NT2/D1 (cell line): ENCODE data around the gene CAMK2D.
A peak's percentile ranks its signal among the peaks of the same experiment; 100 is the strongest.

Source experiments
- DNase-seq: peaks from one replicate; pipeline ENCODE4 v3.0.0-alpha.2; 2011; ENCODE audit warnings: low read depth, low spot score
- H3K27me3 ChIP-seq: 2 replicates; pipeline ENCODE4 v1.6.0; 2011; ENCODE audit warnings: mild to moderate bottlenecking; ENCODE audit not compliant: insufficient read length, insufficient read depth
- H3K36me3 ChIP-seq: 2 replicates; pipeline ENCODE4 v1.6.1; 2011; ENCODE audit warnings: mild to moderate bottlenecking, low read length, mixed read lengths; ENCODE audit not compliant: insufficient read depth, insufficient read length
- H3K4me1 ChIP-seq: 2 replicates; pipeline ENCODE4 v1.5.1; 2011; ENCODE audit not compliant: insufficient read depth, insufficient read length
- H3K4me3 ChIP-seq: 2 replicates; pipeline ENCODE4 v1.5.1; 2011; ENCODE audit warnings: low read depth; ENCODE audit not compliant: insufficient read length
- H3K9ac ChIP-seq: 2 replicates; pipeline ENCODE4 v1.6.0; 2011; ENCODE audit warnings: low read depth; ENCODE audit not compliant: insufficient read length
- H3K9me3 ChIP-seq: 2 replicates; pipeline ENCODE4 v1.5.1; 2011; ENCODE audit warnings: mild to moderate bottlenecking, low read length; ENCODE audit not compliant: insufficient read depth
- SUZ12 ChIP-seq: IDR thresholded peaks from 2 replicates; pipeline ENCODE4 v1.6.1; 2011; ENCODE audit not compliant: insufficient read length, insufficient read depth; ENCODE audit errors: extremely low read depth
- YY1 ChIP-seq: IDR thresholded peaks from 2 replicates; pipeline ENCODE4 v1.6.1; 2011; ENCODE audit not compliant: insufficient read length, insufficient read depth
- ZNF274 ChIP-seq: IDR thresholded peaks from 2 replicates; pipeline ENCODE4 v1.6.1; 2011; ENCODE audit warnings: mild to moderate bottlenecking, low read depth, low read length

Gene CAMK2D

DNA sequence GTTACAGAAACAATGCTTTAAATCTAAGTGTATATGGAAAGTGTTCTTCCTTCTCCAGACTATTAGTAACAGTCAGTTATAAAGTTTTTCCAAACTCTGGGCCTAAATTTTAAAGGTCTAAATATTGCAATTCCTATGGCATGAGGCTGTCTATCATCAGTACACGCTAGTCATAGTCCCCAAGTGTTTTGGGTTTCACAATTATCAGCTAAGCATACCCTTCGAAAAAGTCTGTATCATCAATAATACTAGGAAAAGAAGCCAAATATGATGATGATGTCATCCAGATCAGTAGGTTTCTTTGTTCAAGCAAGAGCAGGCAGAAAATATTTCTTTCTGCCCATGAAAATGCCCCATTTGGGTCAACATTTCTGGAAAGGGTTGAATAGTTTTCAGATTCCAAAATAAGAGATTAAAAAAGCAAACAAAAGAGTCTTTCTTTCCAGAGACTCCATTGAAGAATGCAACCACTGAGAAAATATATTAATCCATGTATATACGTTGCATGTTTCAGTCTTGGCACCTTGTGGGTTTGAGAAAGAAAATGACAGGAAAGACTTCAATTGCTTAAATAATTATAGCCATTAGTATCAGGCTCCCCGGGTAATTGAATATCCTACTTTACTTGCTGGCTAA is 173.8 kb downstream of the CAMK2D start:
- Histone ChIP-seq H3K9me3 (no peaks in the 10 kb centered on the region), H3K27me3 (no peaks in the 10 kb centered on the region), H3K9ac (no peak overlapping the region), H3K36me3 (no peaks in the 10 kb centered on the region), H3K4me3 (no peak overlapping the region), H3K4me1 (peaks cover 2% of the 10 kb centered on the region)
- TF ChIP-seq SUZ12, result no peak
- no peak for TF ChIP-seq YY1
- TF ChIP-seq ZNF274, result no peak
- DNase-seq, result no peak

DNA sequence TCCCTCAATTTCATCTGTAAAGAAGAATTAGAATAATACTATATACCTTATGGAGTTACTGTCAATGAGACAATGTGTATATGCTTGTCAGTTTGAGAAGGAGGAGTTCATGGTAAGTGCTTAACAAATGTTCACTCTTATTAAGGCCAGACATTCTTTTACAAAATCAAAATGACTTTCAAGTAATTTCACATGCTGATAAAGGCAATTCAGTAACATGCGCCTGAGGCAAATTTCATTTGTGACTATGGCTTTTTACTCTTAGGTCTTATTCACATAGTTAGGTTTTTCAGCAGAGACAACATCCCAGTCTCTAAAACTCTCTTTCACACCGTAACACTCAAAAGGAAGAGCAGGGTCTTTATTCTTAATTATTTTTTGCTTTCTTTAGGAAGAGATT is 174.4 kb downstream of the CAMK2D start:
- TF ChIP-seq YY1 (no peak), SUZ12 (no peak), ZNF274 (no peak)
- H3K27me3 ChIP-seq, result no peaks in the 10 kb centered on the region
- no peak overlapping the region for H3K4me3 ChIP-seq
- H3K9me3 ChIP-seq, result no peaks in the 10 kb centered on the region
- no peaks in the 10 kb centered on the region for H3K36me3 ChIP-seq
- H3K4me1 ChIP-seq, result peaks cover 2% of the 10 kb centered on the region
- H3K9ac ChIP-seq, result no peak overlapping the region
- DNase-seq, result no peak

GRCh38 chr4:113586072-113586471 is 175.5 kb downstream of the CAMK2D start:
- TF ChIP-seq YY1 (no peak), SUZ12 (no peak), ZNF274 (no peak)
- no peak for DNase-seq
- Histone ChIP-seq H3K36me3 (no peaks in the 10 kb centered on the region), H3K4me3 (no peak overlapping the region), H3K9ac (no peak overlapping the region), H3K27me3 (no peaks in the 10 kb centered on the region), H3K9me3 (no peaks in the 10 kb centered on the region), H3K4me1 (peaks cover 2% of the 10 kb centered on the region)

GRCh38 chr4:113584407-113585150 is 177.0 kb downstream of the CAMK2D start:
- Histone ChIP-seq H3K36me3 (no peaks in the 10 kb centered on the region), H3K4me1 (peaks cover 2% of the 10 kb centered on the region), H3K9me3 (no peaks in the 10 kb centered on the region), H3K4me3 (no peak overlapping the region), H3K9ac (no peak overlapping the region), H3K27me3 (no peaks in the 10 kb centered on the region)
- TF ChIP-seq ZNF274 (no peak), SUZ12 (no peak), YY1 (no peak)
- peak; percentile 50 for DNase-seq

DNA sequence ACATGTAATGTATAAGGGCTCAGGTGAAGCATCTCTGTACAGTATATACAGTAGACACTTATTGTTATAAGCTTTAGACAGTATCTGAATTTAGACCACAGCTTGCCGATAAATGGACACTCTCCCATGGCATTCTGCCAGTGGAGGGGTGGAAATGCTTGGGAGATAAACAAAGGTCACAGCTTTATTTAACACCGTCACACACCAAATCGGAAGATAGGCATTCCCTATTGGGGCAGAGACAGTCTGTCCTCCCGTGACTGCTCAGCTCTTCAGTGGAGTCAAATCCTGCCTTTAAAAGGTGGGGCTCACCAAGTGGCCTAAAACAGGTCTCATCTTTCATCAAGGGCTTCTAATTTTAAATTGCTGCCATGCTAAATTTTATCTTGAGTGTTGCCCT is 178.8 kb downstream of the CAMK2D start:
- TF ChIP-seq YY1, result no peak
- TF ChIP-seq SUZ12, result no peak
- TF ChIP-seq ZNF274, result no peak

DNA sequence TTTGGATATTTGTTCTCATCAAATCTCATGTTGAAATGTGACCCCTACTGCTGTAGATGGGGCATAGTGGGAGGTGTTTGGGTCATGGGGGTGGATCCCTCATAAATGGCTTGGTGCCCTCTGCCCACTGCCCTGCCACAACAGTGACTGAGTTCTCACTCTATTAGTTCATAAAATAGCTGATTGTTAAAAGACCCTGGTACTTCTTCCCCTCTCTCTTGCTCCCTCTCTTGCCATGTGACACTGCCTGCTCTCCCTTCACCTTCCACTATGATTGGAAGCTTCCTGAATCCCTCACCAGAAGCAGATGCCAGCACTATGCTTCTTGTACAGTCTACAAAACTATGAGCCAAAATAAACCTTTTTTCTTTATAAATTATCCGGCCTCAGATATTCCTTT is 182.2 kb downstream of the CAMK2D start:
- DNase-seq, result no peak
- no peak overlapping the region for H3K9ac ChIP-seq
- H3K4me1 ChIP-seq, result no peaks in the 10 kb centered on the region
- H3K27me3 ChIP-seq, result no peaks in the 10 kb centered on the region
- no peaks in the 10 kb centered on the region for H3K36me3 ChIP-seq
- TF ChIP-seq YY1, result no peak
- TF ChIP-seq ZNF274, result no peak
- no peak for TF ChIP-seq SUZ12
- no peak overlapping the region for H3K4me3 ChIP-seq
- no peaks in the 10 kb centered on the region for H3K9me3 ChIP-seq

More for the DNA sequence above, 178.8 kb downstream of the CAMK2D start:
- Histone ChIP-seq H3K9ac (no peak overlapping the region), H3K4me3 (no peak overlapping the region), H3K27me3 (no peaks in the 10 kb centered on the region), H3K4me1 (peaks cover 2% of the 10 kb centered on the region), H3K9me3 (no peaks in the 10 kb centered on the region), H3K36me3 (no peaks in the 10 kb centered on the region)
- DNase-seq, result no peak

DNA sequence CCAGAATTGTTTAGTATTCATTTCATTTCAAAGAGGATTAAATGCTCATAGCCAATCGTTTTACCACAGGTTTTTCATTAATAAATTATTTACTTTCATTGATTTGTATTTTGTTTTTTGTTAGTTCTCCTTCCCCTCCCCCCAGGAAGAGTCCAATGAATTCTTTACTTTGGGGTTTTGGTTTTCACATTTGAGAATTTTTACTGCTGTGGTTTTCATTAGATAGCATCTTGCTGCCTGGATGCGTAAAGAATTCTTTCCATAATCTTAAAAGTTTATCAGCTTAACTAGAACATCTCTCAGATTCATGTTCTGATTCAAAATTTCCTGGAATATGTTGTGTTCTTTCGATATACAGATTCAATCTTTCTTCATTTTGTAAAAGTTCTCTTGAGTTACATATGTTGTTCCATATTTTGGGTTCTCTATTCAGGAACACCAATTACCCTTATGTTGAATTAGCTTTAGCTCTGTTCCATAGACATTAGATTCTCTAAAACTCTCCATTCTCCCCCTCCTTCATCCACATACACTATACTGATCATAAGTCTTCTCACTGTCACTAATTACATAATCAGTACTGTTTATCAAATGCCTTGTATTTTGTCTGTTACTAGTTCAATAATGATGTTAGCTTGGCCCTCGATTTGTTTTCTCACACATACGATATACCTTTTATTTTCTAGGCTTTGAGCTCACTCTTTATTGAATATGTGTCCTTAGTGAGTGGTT is 184.4 kb downstream of the CAMK2D start:
- Histone ChIP-seq H3K4me1 (no peaks in the 10 kb centered on the region), H3K9ac (no peak overlapping the region)

More for the DNA sequence above, 184.4 kb downstream of the CAMK2D start:
- H3K27me3 ChIP-seq, result no peaks in the 10 kb centered on the region
- TF ChIP-seq SUZ12, result no peak
- no peak for TF ChIP-seq YY1
- no peak for TF ChIP-seq ZNF274
- H3K36me3 ChIP-seq, result no peaks in the 10 kb centered on the region
- no peak for DNase-seq
- H3K9me3 ChIP-seq, result no peaks in the 10 kb centered on the region
- H3K4me3 ChIP-seq, result no peak overlapping the region
